GM18526 (cell line): Measurements from ENCODE around the gene GATAD2A.

Experiments
- POLR2A ChIP-seq: IDR thresholded peaks from 3 replicates; pipeline ENCODE4 v1.6.1; 2011; ENCODE audit not compliant: insufficient read length; ENCODE audit errors: extremely low read depth

The GATAD2A gene

GRCh38 chr19:19465436-19466070 lies 60.1 kb downstream of the GATAD2A start:
- no peak for TF ChIP-seq POLR2A

- no peak for TF ChIP-seq POLR2A
Observed at GRCh38 chr19:19466201-19466600, 60.7 kb downstream of the GATAD2A start.

- no peak for TF ChIP-seq POLR2A
Observed at GRCh38 chr19:19468424-19469050, 63.1 kb downstream of the GATAD2A start.

GRCh38 chr19:19470579-19470978 lies 65.1 kb downstream of the GATAD2A start:
- TF ChIP-seq POLR2A, result no peak

GRCh38 chr19:19471682-19472081 lies 66.2 kb downstream of the GATAD2A start:
- TF ChIP-seq POLR2A, result no peak

- TF ChIP-seq POLR2A, result no peak
Observed at GRCh38 chr19:19475015-19475765, 69.7 kb downstream of the GATAD2A start.

GRCh38 chr19:19475849-19476828 lies 70.7 kb downstream of the GATAD2A start:
- no peak for TF ChIP-seq POLR2A

- TF ChIP-seq POLR2A, result no peak
Observed at GRCh38 chr19:19477705-19478383, 72.4 kb downstream of the GATAD2A start.

- no peak for TF ChIP-seq POLR2A
Observed at GRCh38 chr19:19480688-19481087, 75.2 kb downstream of the GATAD2A start.

GRCh38 chr19:19482809-19483596 lies 77.5 kb downstream of the GATAD2A start:
- no peak for TF ChIP-seq POLR2A

GRCh38 chr19:19485161-19485997 lies 79.9 kb downstream of the GATAD2A start:
- no peak for TF ChIP-seq POLR2A

- TF ChIP-seq POLR2A, result no peak
Observed at GRCh38 chr19:19485998-19486290, 80.5 kb downstream of the GATAD2A start.
